ENCODE data around the gene ARL4A.
A peak's percentile ranks its signal among the peaks of the same experiment; 100 is the strongest.

GRCh38 chr7:12686234-12686890, 1.1 kb upstream of the ARL4A start:
- TF ChIP-seq POLR2A (IDR thresholded peaks at IDR 0.05), result peak in 1 of 2 donors; percentile 51
- TF ChIP-seq CTCF (IDR thresholded peaks at IDR 0.05), result peak; percentile 56 to 96 (median 94)
